ENCODE data around the gene NT5C3B. TPM values are rescaled to one million over a fixed set of nuclear protein-coding genes. Genes with fewer than 3 reads are reported as not detected.
A peak's percentile ranks its signal among the peaks of the same experiment; 100 is the strongest.

The NT5C3B gene
- total RNA-seq, 1 donor from 2014 or later = 36.7 TPM

DNA sequence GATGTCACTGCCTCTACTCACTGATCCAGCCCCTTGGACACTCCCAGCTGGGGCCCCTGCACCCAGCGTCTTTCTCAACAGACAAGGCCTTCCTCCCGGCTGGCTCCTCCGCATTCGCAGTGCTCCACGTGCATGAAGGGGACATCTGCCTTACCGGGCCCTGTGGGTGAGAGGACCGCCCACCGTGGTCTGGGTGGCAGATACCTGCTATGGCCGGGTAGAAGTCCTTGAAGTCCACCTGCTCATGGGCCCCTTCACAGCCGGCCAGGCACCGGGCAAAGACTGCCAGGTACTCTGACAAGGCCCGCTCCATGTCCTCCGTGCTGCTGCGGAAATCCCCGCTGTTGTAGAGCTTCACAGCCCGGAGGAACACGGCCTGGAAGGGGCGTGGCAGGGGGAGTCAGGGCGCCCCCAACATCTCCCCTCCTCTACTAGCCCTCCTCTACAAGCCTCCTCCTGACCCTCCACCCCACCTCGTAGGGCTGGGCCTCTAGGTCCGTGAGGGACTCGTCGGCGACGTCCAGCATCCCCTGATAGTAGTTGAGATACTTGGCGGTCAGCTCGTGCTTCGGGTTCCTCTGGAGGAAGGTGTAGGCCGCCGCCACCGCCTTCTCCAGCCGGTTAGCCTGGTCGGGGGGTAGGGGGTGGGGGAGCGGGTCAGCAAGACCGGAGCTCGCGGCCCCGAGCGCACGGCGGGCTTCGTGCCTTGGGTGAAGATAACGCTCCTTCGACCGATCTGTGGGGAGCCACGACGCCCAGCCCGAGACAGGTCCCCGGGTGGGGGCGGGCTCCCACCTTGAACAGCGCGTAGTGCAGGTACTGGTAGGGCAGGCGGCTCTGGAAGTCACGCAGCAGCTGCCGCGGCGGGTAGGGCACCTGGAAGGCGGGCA is 25.1 kb downstream of the NT5C3B start:
- Histone ChIP-seq H3K27me3 (no peaks in the 10 kb centered on the region), H3K27ac (peak overlapping the region; percentile 56 to 87), H3K9me3 (no peaks in the 10 kb centered on the region), H3K4me3 (peak overlapping the region; percentile 81 to 89), H3K4me1 (peaks cover 10 to 20% of the 10 kb centered on the region in 2 donors), H3K36me3 (peaks cover 0 to 3% of the 10 kb centered on the region in 2 donors)
- TF ChIP-seq CTCF (IDR thresholded peaks at IDR 0.05) = no peak
- intact Hi-C loops (cut with DNase I) = no loop called here
- DNase-seq (ENCODE audit: low spot score in 2 of 2) = no peak

GRCh38 chr17:41806685-41807445 is 29.2 kb downstream of the NT5C3B start:
- Histone ChIP-seq H3K9me3 (no peaks in the 10 kb centered on the region), H3K36me3 (peaks cover 0 to 3% of the 10 kb centered on the region in 2 donors), H3K4me1 (peaks cover 10 to 13% of the 10 kb centered on the region in 2 donors), H3K4me3 (no peak overlapping the region), H3K27ac (no peak overlapping the region), H3K27me3 (no peaks in the 10 kb centered on the region)
- intact Hi-C loops (cut with DNase I) = no loop called here
- TF ChIP-seq CTCF (IDR thresholded peaks at IDR 0.05) = no peak
- DNase-seq (ENCODE audit: low spot score in 2 of 2) = no peak

GRCh38 chr17:41803049-41804020 is 32.7 kb downstream of the NT5C3B start:
- intact Hi-C loops (cut with DNase I) = no loop called here
- DNase-seq (ENCODE audit: low spot score in 2 of 2) = no peak
- Histone ChIP-seq H3K27me3 (no peaks in the 10 kb centered on the region), H3K9me3 (no peaks in the 10 kb centered on the region), H3K27ac (no peak overlapping the region), H3K36me3 (peaks cover 0 to 3% of the 10 kb centered on the region in 2 donors), H3K4me1 (peaks cover 0 to 5% of the 10 kb centered on the region in 2 donors), H3K4me3 (no peak overlapping the region)
- no peak for TF ChIP-seq CTCF (IDR thresholded peaks at IDR 0.05)

DNA sequence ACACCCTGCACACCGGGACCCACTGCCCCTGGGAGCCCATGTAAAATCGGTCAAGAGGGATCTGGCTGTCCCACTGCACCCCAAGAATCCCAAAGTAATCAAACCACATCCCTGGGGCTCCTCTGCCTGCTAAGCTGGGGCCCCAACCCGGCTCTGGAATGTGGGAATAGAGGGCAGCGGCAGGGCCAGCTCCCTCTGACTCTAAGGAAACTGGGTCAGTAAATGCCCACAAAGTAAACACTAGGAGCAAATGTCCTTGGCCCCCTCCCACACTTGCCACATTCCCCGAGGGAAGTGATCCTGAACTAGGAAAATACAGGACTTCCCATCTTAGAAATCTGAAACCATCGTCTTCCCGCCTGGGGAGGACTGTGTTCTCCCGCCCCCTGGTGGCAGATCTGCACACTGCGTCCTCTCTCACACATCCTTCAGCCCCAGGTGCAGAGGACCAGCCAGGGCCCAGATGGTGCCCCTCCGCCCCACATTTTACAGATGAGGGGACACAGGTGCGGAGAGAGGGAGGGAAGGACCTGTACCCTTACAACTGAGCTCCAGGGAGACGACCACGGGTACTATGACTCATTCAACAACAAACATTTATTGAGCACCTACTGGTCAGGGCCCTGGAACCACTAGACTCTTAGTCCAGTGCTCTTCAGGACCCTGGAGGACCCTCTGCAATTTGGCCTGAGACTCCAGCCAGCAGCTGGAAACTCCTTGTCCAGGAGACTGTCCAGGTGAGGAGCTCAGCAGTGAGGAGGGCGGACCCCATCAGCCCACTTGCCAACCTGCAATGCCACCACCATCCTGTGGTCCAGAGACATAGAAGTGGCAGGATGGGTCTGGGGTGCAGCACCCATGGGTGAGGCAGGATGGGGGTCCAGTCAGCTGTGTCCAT is 34.4 kb downstream of the NT5C3B start:
- TF ChIP-seq CTCF (IDR thresholded peaks at IDR 0.05) = peak; percentile 93 to 97 (median 95)
- peaks cover 0 to 5% of the 10 kb centered on the region in 2 donors for H3K4me1 ChIP-seq
- H3K4me3 ChIP-seq = peak overlapping the region in 1 of 2 donors; percentile 17
- H3K27ac ChIP-seq = no peak overlapping the region
- DNase-seq (ENCODE audit: low spot score in 2 of 2) = peak; percentile 34 to 89
- no peaks in the 10 kb centered on the region for H3K36me3 ChIP-seq
- intact Hi-C loops (cut with DNase I) = loop anchor here (1.0 to 2.0 kb wide), 2 partner anchors 29 to 63 kb away; no protein-coding TSS in a partner anchor
- no peaks in the 10 kb centered on the region for H3K9me3 ChIP-seq
- no peaks in the 10 kb centered on the region for H3K27me3 ChIP-seq
